Peyer's patch (tissue), 4 donors: Measurements from ENCODE around the gene PHF10. TPM values are rescaled to one million over a fixed set of nuclear protein-coding genes. Genes with fewer than 3 reads are reported as not detected.

Experiments
- DNase-seq, 3 donors: peaks; one replicate each; pipeline ENCODE4 v3.0.0-alpha.2; 2017 to 2019
- H3K27ac ChIP-seq, 4 donors: fragments of 200-600 bp; sonication (generic); one replicate each; pipeline ENCODE4 v1.5.1; 2016 to 2019
- H3K27me3 ChIP-seq, 2 donors: fragments of 200-600 bp; sonication (generic); one replicate each; pipeline ENCODE4 v1.5.1; 2019
- H3K36me3 ChIP-seq, 3 donors: fragments of 200-600 bp; sonication (generic); one replicate each; pipeline ENCODE4 v1.5.1; 2016 to 2019
- H3K4me1 ChIP-seq, 4 donors: fragments of 200-600 bp; sonication (generic); one replicate each; pipeline ENCODE4 v1.5.1; 2016 to 2019
- H3K4me3 ChIP-seq, 4 donors: fragments of 200-600 bp; sonication (generic); 1 replicate in 3 of 4; 2 replicates in 1 of 4; pipeline ENCODE4 v1.5.1; 2016 to 2019; ENCODE audit warnings: mild to moderate bottlenecking in 1 of 4
- H3K9me3 ChIP-seq, 4 donors: fragments of 200-600 bp; sonication (generic); one replicate each; pipeline ENCODE4 v1.5.1; 2016 to 2019; ENCODE audit warnings: mild to moderate bottlenecking in 1 of 4
- POLR2A ChIP-seq, 2 donors: fragments of 450-650 bp; IDR thresholded peaks; one replicate each; pipeline ENCODE4 v1.5.1; 2017; ENCODE audit warnings: antibody characterized with exemption in 2 of 2, mild to moderate bottlenecking in 2 of 2, moderate library complexity in 2 of 2
- total RNA-seq, 4 donors: library from RNA; depleted of rRNA; stranded (reverse); fragments of >200 nt; gene quantifications; one replicate each; pipeline ENCODE4 v1.1.0, GENCODE V29; 2016
- TF ChIP-seq, protein P1 (sequence below), 6 experiments: fragments of 450-650 bp in 4 of 6; fragments of 200-600 bp in 2 of 6; sonication (generic) in 1 of 6; IDR thresholded peaks; one replicate each; pipeline ENCODE4 v1.5.1; 2017 to 2019; ENCODE audit warnings: antibody characterized with exemption in 6 of 6, mild to moderate bottlenecking in 3 of 6, moderate library complexity in 1 of 6

Gene PHF10
- total RNA-seq, 4 donors from 2014 or later, result 23.3 to 46.0 (median 30.6) TPM

DNA sequence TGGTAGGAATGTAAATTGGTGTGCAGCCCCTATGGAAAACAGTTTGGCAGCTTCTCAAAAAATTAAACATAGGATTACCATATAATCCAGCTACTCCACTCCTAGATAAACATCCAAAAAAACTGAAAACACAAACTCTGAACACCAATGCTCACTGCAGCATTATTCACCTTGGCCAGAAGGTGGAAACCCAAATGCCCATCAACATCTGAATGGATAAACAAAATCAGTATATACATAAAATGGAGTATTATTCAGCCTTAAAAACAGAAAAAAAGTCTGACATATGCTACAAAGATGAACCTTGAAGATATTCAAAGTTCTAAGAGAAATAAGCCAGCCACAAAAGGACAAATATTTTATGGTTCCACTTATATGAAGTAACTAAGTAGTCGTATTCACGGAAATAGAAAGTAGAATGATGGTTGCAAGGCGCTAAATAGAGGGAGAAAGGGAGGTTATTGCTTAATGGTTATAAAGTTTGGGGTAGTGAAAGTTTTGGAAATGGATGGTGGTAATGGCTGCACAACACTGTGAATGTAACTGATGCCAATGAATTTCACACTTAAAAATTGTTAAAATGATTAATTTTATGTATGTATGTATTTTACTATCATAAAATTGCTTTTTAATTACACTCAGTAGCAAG, 4.0 kb downstream of the PHF10 start:
- Histone ChIP-seq H3K4me3 (no peak overlapping the region), H3K9me3 (no peaks in the 10 kb centered on the region), H3K36me3 (peaks cover 0 to 19% (median 0%) of the 10 kb centered on the region in 3 donors), H3K27ac (no peak overlapping the region), H3K27me3 (no peaks in the 10 kb centered on the region), H3K4me1 (peaks cover 0 to 24% (median 6%) of the 10 kb centered on the region in 4 donors)
- TF ChIP-seq POLR2A (IDR thresholded peaks at IDR 0.05), result no peak
- TF ChIP-seq, protein P1, sequence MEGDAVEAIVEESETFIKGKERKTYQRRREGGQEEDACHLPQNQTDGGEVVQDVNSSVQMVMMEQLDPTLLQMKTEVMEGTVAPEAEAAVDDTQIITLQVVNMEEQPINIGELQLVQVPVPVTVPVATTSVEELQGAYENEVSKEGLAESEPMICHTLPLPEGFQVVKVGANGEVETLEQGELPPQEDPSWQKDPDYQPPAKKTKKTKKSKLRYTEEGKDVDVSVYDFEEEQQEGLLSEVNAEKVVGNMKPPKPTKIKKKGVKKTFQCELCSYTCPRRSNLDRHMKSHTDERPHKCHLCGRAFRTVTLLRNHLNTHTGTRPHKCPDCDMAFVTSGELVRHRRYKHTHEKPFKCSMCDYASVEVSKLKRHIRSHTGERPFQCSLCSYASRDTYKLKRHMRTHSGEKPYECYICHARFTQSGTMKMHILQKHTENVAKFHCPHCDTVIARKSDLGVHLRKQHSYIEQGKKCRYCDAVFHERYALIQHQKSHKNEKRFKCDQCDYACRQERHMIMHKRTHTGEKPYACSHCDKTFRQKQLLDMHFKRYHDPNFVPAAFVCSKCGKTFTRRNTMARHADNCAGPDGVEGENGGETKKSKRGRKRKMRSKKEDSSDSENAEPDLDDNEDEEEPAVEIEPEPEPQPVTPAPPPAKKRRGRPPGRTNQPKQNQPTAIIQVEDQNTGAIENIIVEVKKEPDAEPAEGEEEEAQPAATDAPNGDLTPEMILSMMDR (IDR thresholded peaks at IDR 0.05), result peak in 1 of 6 experiments; percentile 6
- DNase-seq, result no peak

- H3K9me3 ChIP-seq, result no peaks in the 10 kb centered on the region
- no peaks in the 10 kb centered on the region for H3K27me3 ChIP-seq
- H3K4me3 ChIP-seq, result no peak overlapping the region
- peaks cover 0 to 31% (median 0%) of the 10 kb centered on the region in 3 donors for H3K36me3 ChIP-seq
- H3K4me1 ChIP-seq, result peaks cover 0 to 20% (median 2%) of the 10 kb centered on the region in 4 donors
- DNase-seq, result no peak
- no peak for TF ChIP-seq POLR2A (IDR thresholded peaks at IDR 0.05)
- TF ChIP-seq, protein P1 (IDR thresholded peaks at IDR 0.05), result no peak
- H3K27ac ChIP-seq, result no peak overlapping the region
Observed at GRCh38 chr6:169719117-169719516, 5.2 kb downstream of the PHF10 start.

- peak overlapping the region in 1 of 4 donors; percentile 37 for H3K27ac ChIP-seq
- peaks cover 0 to 69% (median 0%) of the 10 kb centered on the region in 3 donors for H3K36me3 ChIP-seq
Observed at GRCh38 chr6:169714595-169714994, 9.7 kb downstream of the PHF10 start.

DNA sequence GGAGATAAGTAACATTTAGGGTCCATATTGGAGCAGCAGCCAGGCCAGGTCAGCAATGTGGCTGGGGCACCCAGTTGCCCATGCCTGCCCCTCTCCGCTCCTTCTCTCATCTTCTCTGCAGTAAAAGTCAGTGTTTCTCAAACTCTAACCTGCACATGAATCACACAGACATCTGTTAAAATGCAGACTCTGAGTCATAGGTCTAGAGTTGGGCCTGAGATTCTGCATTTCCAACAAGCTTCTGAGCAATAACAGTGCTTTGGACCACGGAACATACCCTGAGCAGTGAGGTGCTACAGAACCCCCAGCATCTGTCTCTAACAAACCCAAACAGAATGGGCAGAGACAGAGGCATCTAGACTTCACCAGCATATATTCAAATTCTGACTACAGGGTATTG, 10.1 kb downstream of the PHF10 start:
- H3K36me3 ChIP-seq, result peaks cover 0 to 69% (median 0%) of the 10 kb centered on the region in 3 donors
- H3K4me3 ChIP-seq, result no peak overlapping the region

More at GRCh38 chr6:169714595-169714994, 9.7 kb downstream of the PHF10 start:
- no peak for DNase-seq
- Histone ChIP-seq H3K4me3 (no peak overlapping the region), H3K4me1 (no peaks in the 10 kb centered on the region), H3K27me3 (no peaks in the 10 kb centered on the region), H3K9me3 (no peaks in the 10 kb centered on the region)
- TF ChIP-seq, protein P1 (IDR thresholded peaks at IDR 0.05), result no peak
- TF ChIP-seq POLR2A (IDR thresholded peaks at IDR 0.05), result no peak

DNA sequence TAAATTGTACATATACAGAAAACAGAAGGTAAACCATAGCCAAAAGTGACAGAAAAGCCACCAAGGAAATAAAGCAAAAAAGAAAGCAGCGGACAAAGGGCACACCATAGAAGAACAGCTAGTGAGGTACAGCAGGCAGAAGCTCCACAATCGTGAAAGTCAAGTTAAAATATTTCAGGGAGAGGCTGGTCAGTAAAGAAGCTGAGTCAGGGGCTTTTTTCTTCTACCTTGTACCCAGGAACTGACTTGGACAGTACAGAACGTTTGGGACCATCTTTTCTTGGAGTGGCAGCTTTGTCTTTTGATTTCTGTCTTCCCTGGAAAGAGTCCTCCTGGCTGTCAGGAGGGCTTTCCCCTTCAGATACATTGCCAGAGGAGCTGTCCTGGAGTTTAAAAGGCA, 14.3 kb downstream of the PHF10 start:
- H3K9me3 ChIP-seq, result no peaks in the 10 kb centered on the region
- H3K27ac ChIP-seq, result no peak overlapping the region
- no peaks in the 10 kb centered on the region for H3K27me3 ChIP-seq
- H3K4me1 ChIP-seq, result peaks cover 0 to 7% (median 2%) of the 10 kb centered on the region in 4 donors
- H3K4me3 ChIP-seq, result no peak overlapping the region
- TF ChIP-seq POLR2A (IDR thresholded peaks at IDR 0.05), result no peak
- TF ChIP-seq, protein P1 (IDR thresholded peaks at IDR 0.05), result no peak
- DNase-seq, result no peak
- H3K36me3 ChIP-seq, result peaks cover 0 to 65% (median 0%) of the 10 kb centered on the region in 3 donors

More for the DNA sequence above, 10.1 kb downstream of the PHF10 start:
- H3K27ac ChIP-seq, result peak overlapping the region in 1 of 4 donors; percentile 6
- no peaks in the 10 kb centered on the region for H3K27me3 ChIP-seq
- TF ChIP-seq, protein P1 (IDR thresholded peaks at IDR 0.05), result no peak
- no peak for TF ChIP-seq POLR2A (IDR thresholded peaks at IDR 0.05)
- DNase-seq, result no peak
- no peaks in the 10 kb centered on the region for H3K4me1 ChIP-seq
- H3K9me3 ChIP-seq, result no peaks in the 10 kb centered on the region
